ENCODE measurements around the gene CSRP3.

The CSRP3 gene

GRCh38 chr11:19225123-19225522 is 23.3 kb upstream of the CSRP3 start:
- no peak for DNase-seq

- no peak for DNase-seq
Observed at GRCh38 chr11:19220903-19221724, 19.3 kb upstream of the CSRP3 start.

GRCh38 chr11:19218786-19219460 is 17.1 kb upstream of the CSRP3 start:
- DNase-seq, result no peak

- no peak for DNase-seq
Observed at GRCh38 chr11:19218216-19218615, 16.4 kb upstream of the CSRP3 start.

GRCh38 chr11:19216709-19217374 is 15.1 kb upstream of the CSRP3 start:
- no peak for DNase-seq

- no peak for DNase-seq
Observed at GRCh38 chr11:19216021-19216420, 14.2 kb upstream of the CSRP3 start.

- DNase-seq, result no peak
Observed at GRCh38 chr11:19209617-19210370, 8.0 kb upstream of the CSRP3 start.

GRCh38 chr11:19208959-19209546 is 7.3 kb upstream of the CSRP3 start:
- DNase-seq, result no peak

GRCh38 chr11:19208181-19208580 is 6.4 kb upstream of the CSRP3 start:
- no peak for DNase-seq

- no peak for DNase-seq
Observed at GRCh38 chr11:19204836-19205235, 3.1 kb upstream of the CSRP3 start.

GRCh38 chr11:19200410-19201201 is 1.2 kb downstream of the CSRP3 start:
- no peak for DNase-seq

- DNase-seq, result no peak
Observed at GRCh38 chr11:19199771-19200170, 2.0 kb downstream of the CSRP3 start.

- no peak for DNase-seq
Observed at GRCh38 chr11:19199048-19199447, 2.7 kb downstream of the CSRP3 start.

- no peak for DNase-seq
Observed at GRCh38 chr11:19196432-19196831, 5.4 kb downstream of the CSRP3 start.

GRCh38 chr11:19194620-19195308 is 7.0 kb downstream of the CSRP3 start:
- DNase-seq, result no peak

GRCh38 chr11:19193916-19194315 is 7.9 kb downstream of the CSRP3 start:
- DNase-seq, result no peak

GRCh38 chr11:19191530-19192169 is 10.1 kb downstream of the CSRP3 start:
- no peak for DNase-seq

- no peak for DNase-seq
Observed at GRCh38 chr11:19187833-19188258, 13.9 kb downstream of the CSRP3 start.

- DNase-seq, result no peak
Observed at GRCh38 chr11:19187114-19187832, 14.5 kb downstream of the CSRP3 start.

GRCh38 chr11:19185516-19186052 is 16.2 kb downstream of the CSRP3 start:
- no peak for DNase-seq
